ENCODE measurements around the gene CHEK1.
A peak's percentile ranks its signal among the peaks of the same experiment; 100 is the strongest.
"Not testable (repeated sequence)": the region's sequence is repeated elsewhere in the genome, so short reads cannot be mapped to it uniquely, and the experiment has no call there.

Gene CHEK1

DNA sequence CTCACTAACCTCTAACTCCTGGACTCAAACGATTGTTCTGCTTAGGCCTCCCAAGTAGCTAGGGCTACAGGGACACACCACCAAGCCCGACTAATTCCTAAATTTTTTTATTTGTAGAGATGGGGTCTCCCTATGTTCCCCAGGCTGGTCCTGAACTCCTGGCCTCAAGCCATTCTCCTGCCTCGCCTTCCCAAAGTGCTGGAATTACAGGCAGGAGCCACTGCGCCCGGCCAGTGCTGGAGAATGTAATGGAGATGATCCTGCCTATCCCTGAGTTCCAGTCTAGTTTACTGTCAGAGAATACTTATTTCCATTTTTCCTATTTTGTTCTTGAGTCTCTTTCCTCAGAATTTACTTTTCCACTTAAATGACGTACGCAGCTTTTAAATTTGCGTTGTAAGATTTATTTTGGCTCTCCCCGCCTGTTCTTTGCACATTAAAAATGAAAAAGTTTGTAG is at the start of gene CHEK1:
CHEK1 (plus strand) TSS at position 408 of the 458 bp plus-strand sequence. CDS start 1,606 bp downstream, outside the sequence.
- no peak for DNase-seq

DNA sequence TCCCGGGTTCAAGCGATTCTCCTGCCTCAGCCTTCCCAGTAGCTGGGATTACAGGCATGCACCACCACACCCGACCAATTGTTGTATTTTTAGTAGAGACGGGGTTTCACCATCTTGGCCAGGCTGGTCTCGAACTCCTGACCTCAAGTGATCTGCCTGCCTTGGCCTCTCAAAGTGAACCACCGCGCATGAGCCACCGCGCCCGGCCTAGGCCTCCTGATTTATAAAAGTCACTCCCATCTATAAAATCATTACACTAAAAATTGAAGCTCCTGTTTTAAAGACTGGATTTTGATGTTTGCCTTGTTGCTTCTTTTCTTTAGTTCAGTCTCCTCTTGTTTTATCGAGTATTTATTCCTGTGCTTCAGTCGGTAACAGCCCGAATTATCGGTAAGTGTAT is 47.8 kb upstream of the CHEK1 start:
- not testable (repeated sequence) for DNase-seq

DNA sequence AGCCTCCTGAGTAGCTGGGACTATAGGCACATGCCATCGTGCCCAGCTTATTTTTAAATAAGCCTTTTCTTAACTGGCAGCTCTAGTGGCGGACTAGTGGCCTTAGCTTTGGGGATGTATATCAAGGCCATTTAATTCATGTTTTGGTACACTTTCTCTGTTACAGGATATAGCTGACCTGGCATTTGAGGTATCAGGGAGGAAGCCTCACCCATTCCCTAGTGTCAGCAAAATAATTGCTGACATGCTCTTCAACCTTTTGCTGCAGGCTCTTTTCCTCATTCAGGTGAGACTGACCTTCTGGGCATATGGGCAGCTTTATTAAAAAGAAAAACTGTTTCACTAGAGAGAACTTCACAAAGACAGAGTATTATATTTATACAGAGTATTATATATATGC is 46.2 kb upstream of the CHEK1 start:
- DNase-seq, result no peak

DNA sequence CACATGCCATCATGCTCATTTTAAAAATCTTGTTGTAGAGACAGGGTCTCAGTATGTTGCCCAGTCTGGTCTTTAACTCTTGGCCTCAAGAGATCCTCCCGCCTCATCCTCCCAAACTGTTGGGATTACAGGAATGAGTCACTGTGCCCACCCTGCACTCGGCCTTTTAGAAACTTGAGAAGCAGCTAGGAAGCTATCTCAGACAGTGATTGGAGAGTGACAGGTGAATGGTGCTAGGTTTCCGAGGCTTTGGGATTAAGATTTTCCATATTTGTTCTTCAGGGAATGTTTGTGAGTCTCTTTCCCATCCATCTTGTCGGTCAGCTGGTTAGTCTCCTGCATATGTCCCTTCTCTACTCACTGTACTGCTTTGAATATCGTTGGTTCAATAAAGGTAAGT is 45.2 kb upstream of the CHEK1 start:
- DNase-seq, result no peak

DNA sequence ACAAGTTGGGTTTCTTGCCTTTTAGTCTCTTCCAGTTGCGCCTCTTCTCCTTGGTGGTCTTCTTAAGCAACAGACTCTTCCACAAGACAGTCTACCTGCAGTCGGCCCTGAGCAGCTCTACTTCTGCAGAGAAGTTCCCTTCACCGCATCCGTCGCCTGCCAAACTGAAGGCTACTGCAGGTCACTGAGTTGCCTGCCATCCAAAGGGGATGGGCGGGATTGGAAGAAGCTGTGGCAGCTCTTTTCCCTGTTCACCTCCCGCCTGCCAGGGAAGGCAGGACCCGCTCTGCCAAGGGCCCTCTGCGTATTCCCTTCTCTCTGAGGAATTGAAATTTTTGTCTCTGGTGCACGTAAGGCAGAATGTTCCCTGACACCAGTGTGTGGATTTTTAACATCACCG is 41.5 kb upstream of the CHEK1 start:
- no peak for DNase-seq

DNA sequence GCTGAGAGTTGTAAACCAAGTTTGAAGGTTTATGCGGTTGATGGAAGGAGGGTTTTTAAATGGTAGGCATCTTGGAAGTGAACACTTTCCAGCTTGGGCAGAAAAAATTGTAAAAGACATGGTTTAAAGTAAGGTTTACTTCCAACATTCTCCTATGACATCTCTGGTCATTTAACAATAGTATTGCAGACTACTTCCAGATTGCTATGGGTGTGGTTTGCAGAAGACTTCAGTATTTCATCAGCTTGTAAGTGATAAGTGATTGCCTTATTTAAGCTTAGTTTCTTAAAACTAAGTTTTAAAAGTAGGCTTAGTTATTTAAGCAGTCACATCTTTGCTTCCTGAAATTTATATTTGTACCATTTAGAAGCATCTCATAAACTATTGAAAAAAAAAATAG is 39.5 kb upstream of the CHEK1 start:
- DNase-seq, result no peak

DNA sequence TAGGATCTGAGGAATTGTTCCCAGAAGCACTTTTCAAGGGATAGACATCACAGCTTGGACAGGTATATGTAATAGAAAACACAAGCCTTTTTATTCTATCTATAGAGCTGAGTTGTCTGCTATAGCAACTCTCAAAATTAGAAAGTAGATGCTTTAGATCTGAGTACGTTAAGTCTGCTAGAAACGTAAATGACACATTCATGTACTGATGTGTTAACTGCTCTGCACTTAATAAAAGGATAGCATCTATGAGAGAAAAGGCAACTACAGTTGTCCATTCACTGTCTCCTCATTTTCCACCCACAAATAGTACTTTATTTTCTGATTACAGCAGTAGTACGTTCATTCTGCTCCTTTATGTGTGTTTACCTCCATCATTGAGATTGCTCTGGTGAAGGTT is 38.3 kb upstream of the CHEK1 start:
- DNase-seq, result no peak

DNA sequence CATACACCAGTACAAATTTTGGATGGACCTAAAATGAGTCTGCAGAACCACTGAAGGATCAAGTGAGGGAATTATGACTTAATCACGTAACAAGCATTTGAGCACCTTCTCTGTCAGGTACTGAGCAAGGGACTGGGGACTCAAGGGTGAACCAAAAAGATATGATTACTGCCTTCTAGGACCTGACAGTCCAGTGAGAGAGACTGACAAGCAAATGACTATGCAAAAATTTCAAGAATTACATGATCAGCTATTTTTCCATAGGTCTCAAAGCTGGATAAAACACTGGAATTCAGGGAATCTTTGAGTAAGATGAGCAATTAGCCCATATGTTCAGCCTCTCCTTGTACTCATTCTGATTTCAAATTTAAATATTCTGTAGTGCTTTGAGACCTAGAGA is 37.5 kb upstream of the CHEK1 start:
- no peak for DNase-seq

DNA sequence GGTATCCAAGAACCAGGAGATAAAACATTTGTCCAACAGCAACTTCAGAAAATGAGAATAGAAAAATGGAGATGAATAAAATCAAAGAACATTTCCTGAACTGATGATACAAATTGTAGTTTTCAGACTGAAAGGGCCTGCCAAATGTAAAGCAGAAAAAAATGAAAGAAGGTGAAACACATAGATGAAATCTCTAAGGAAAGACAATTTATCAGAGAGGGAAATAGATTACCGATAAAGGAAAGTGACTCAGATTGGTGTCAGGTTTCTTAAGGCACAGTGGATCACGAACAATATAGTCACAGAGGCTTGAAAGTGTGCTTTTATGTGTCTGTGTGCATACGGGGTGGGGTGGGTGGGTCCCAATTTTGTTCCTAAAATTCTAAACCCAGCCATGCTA is 36.5 kb upstream of the CHEK1 start:
- no peak for DNase-seq

DNA sequence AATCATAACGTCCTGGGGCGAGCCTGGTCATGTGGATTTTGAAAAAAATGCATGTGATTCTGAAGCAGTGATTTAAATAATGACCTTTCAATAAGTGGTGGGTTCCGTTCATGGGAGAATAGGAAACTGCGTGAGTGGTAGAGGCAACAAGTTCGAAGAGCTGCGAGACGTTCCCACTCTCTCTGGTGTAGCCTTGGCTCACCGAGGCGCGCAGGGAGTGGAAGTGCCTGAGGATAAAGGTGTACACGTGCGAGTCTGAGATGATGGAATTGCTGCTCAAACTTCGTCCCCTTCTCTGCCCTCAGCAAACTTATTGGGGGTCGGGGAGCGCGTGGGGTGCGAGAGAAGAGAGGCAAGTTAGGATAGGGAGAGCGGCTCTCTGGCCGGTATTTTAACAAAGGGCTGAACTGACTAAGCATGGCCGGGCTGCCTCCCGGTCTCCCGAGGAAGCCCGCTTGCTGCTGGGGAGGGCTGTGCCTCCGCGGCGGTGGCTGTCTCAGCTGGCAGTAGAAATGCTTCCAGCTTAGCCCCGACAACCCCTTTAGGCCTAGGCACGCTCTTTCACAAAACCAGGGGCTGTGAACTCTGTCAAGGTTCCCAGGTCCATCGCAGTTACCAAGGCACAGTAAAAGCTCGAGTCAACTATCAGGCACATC is 33.2 kb upstream of the CHEK1 start:
- DNase-seq, result peak; percentile 21

DNA sequence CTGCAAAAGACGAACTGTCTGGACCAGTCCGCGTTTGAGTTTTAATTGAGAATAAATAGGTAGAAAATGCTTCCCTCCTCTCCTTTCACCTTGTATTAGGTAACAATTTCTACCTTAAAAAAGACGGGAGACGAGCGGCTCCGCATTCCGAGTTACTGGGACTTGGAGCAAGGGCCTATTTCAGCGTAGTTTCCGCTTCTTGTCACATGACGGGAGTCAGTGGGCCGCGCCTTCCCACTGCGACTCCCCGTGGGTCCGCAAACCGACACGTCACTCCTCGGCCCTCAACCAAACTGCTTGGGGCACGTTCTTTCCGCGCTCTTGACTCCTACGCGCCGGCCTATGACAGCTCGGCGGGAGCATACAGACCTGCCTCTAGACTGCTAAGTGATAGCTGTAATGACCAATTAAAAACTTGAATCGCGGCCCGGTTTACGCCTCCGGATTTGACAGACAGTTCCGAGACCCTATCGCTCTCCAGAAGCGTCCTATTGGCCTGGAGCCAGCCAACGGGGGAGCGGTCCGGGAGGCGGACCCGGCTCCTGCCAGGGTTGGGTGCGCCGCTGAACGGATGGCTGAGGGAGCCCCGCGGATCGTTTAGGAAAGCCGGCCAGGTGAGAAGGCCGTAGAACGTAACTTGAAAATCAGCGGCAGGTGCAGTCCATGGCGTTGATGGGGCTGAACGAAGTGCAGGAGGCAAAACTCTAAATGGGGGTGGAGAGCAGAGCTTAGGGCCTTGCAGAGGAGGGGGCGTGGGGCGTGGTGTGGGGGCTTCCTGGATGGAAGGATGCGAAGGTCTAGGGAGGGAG is 32.5 kb upstream of the CHEK1 start, which contains the start of gene STT3A:
STT3A (plus strand) TSS at position 548 of the 809 bp plus-strand sequence. CDS start 3,064 bp downstream, outside the sequence.
- DNase-seq, result peak; percentile 97

DNA sequence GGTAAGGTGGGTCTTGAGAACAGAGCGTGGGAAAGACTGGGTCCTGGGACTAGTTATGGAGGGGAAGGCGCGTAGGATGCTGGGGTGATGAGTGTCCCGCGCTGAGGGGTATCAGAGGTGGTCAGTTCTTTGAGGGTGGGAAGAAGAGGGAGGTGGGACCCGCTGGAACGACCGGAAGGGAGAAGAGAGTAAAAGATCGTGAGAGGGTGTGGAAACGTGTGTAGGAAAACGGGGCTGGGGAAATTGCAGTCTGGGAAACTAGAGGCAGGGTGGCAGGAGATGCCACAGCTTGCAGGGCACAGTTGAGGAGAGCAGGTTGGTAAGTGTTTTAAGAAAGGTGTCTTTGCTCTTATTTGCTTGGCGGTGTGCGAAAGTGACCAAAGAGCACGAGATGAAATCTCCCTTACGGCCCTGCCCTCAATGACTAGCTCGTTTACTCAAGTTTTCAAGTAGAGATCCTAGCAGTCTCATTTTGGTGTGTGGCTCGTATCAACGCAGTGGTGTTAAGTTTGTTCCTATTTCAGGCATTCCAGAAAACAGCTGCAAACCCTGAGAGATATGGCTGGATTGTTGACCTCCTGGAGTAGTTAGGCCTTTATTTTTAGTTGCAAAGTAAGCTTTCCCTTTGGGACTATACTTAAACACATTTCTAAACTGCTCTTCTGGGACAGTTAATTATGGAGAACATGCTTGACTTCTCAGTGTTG is 31.7 kb upstream of the CHEK1 start:
- DNase-seq, result no peak

DNA sequence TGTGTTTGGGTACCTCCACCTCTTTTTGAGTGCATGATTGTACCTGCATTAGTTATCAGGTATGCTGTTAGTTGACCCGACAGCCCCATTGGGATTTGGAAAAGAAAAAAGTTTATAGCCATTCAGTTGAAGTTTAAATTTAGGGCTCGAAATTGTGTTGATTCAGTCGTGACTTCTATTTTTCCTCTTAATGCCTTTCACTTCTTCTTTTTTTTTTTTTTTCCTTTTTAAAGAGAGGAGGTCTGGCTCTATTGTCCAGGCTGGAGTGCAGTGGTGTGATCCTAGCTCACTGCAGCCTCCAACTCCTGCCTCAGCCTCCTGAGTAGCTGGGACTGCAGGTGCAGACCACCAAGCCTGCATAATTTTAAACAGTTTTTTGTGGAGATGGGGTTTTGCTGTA is 30.0 kb upstream of the CHEK1 start:
- no peak for DNase-seq

DNA sequence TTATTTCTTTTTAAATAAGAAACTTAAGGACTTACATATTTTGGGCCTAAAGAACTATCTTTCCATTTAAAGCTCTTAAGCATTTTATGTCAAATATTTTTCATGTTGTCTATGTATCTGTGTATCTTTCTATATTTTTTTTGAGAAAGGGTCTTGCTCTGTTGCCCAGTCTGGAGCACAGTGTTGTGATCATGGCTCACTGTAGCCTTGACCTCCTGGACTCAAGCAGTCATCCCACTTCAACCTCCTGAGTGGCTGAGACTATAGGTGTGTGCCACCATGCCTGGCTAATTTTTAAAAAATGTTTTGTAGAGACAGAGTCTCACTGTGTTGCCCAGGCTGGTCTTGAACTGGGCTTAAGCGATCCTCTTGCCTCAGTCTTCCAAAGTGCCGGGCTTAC is 24.3 kb upstream of the CHEK1 start:
- no peak for DNase-seq

DNA sequence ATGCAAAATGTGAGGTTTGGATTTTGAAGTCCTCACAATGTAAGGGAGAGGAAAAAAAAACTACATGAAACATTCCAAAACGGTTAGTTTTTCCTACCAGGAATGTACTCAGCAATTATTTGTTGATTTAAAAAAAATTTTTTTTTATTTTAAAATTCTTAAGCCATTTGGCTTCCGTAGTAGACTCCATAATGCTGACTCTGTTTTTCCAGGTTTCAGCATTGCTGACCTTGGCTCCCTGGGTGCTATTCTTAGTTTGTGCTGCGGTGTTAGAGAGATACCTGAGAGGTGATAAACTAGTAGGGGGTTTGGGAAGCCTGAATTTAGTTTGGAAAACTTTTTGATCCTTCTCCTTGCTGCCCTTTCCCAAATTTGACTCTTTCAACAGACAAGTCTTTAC is 21.8 kb upstream of the CHEK1 start:
- DNase-seq, result no peak

DNA sequence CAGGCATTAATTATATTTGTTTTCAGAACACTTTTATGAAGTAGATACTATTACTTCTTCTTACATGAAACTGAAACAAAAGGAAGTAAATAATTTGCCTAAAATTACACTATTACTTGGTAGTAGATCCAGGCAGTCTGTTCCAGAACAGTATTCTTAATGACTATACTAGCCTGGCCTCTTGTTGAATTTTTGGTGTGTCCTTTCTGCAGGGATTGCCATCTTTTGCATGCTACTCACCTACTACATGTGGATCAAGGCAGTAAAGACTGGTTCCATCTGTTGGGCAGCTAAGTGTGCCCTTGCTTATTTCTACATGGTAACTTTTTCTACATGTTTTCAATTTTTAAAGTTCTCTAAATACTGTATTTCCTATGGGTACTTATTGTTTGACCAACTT is 19.5 kb upstream of the CHEK1 start:
- no peak for DNase-seq

DNA sequence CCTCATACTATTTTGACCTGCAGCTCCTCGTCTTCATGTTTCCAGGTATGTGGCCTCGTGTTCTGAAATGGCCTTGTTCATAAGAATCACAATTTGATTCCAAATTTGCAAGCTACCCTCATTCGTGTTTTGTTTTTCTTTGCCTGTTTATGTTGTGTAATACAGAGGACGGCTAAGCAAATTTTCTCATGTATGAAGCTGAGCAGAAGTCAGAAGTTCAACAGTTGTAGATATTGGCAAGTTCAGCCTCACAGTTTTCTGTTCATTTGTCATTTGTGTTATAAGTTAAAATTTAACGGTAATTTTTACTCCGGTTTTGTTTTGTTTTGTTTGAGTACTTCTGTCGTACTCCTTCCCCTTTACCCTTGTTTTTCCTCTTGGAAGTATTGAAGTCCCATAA is 15.4 kb upstream of the CHEK1 start:
- no peak for DNase-seq

DNA sequence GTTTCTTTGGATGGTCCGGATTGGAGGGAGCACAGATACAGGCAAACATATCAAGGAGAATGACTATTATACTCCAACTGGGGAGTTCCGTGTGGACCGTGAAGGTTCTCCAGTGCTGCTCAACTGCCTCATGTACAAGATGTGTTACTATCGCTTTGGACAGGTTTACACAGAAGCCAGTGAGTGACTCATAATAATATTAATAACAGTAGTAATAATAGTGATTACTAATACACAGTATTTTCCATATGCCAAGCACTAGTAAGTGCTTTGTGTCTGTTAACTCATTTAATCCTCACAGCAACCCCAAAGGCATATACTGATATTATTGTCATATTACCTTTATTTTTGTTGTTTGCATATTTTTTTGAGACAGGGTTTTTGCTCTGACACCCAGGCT is 6.6 kb upstream of the CHEK1 start:
- DNase-seq, result no peak

DNA sequence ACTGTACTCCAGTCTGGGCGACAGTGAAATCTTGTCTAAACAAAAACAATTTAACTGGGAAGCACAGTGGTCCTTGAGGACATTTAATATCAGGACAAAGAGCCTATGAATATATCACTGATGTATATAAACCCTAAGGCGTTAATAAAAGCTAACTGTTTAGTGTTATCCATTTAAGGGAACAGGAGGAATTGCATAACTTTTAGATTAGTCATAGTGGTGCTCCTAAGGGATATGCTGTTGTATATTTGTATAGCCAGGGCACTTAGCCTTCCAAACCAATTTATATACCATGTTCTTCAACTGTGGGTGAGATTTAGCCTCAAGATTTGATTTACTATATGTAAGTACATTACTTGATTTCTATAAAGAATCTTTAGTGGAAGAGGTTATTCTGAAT is 3.0 kb upstream of the CHEK1 start:
- no peak for DNase-seq

DNA sequence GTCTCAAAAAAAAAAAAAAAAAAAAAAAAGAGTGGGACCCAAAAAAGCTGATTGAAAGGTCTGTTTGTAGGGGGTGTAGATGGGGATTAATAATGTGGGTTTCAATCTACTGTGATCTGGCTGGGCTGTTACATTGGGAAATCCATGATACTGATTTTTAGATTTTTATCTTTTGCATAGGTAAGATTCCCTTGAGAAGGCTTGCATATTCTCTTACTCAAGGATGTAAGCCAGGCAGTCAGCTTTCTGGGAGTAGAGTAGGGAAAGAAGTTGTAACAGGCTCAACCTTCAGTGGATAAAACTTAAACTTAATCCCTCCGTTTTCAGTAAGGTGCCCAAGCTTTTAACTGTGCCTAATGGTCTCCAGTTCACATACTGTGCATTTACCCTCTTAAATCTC is 1.9 kb upstream of the CHEK1 start:
- no peak for DNase-seq

DNA sequence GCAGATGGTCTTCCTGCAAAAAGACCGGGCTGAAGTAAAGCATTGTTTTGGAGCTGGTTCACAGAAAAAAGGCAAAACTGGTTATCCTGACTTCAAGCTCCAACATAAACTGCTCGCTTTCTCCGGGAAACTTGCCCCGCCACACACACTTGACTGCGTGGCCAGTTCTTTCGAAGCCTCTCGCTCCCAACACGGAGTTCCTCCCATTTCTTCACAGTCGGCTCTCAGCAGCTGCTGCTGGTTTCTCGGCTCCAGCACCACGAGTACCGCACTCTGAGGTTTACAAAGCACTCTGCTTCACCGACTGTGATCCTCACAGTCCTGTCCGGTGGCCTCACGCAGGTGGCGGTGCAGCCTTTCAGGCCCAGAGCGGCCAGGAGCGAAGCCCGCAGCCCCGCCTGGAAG is 264 bp downstream of the CHEK1 start:
- DNase-seq, result no peak

DNA sequence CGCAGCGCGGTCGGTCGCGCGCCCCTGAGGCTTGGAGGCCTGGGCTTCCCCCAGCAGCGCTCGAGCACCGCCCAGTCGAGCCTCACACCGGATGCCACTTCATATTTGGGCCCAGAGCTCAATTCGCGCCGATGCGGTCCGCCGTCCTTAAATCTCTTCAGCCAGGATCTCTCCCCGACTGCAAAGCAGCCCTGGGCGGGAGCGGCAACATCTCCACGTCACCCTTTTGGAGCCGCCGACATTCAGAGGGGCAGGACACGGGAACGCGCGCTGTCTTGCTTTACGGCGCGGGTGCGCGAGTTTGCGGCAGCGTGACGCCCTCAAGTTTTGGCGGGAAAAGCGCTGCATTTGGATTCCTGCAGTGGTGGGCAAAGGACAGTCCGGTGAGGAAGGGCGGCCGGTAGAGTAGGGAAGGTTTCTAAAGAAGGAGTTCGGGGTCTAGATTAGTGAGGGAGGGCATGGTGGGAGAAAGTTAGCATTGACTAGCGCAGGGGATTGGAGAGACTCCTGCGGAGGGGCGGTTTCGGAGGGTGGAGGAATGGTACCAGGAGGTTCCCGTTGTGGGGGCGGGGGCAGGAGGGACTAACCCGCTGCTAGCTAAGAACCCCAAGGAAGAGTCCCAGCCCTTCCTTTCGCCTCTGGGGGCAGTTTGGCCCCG is 796 bp downstream of the CHEK1 start:
- DNase-seq, result peak; percentile 82

DNA sequence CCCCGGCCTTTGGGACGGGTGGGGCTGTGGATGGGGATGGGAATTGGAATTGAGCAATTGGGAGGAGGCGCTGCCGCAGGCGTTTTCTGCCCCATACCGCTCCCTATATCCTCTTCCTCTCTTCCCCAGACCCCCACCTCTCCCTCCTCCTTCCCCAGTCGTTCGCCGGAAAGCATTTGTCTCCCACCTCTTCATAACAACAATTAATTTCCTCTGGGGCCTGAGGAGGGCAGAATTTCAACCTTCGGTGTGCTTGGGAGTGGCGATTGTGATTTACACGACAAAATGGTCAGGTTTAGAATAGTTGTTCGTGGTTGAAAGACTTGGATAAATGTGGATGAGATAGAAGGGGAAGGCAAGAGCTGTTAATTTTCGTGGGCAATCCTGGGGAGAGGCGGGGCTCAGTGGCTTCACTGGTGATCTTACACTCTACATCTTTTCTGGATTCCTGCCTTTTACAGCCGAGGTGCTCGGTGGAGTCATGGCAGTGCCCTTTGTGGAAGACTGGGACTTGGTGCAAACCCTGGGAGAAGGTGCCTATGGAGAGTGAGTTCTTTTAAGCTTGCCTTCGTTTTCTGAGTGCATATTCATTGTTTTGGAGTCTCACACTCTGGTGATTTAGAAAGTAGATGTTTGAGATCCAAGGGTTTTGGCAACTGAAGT is 1.5 kb downstream of the CHEK1 start:
- peak; percentile 13 for DNase-seq
